ENCODE data around the gene ZSWIM9. TPM values are rescaled to one million over a fixed set of nuclear protein-coding genes. Genes with fewer than 3 reads are reported as not detected.

The ZSWIM9 gene
- total RNA-seq, 1 experiment from 2014 or later = 1.4 TPM

DNA sequence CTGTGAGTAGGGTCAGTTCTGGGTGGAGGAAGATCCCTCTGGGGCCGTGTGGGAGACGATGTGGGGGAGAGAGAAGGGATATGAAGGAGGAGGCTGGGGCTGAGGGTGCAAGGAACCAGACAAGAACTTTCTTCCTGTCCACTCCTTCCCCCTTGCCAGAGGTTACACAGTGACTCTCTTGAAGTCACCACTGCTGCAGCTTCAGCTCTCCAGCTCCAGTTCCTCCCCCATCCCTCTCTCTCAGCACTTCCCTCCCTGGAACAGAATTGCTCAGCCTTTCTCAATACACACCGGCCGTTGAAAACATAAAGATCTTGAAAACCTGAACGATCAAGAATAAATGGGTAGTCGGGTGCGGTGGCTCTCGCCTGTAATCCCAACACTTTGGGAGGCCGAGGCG lies 5.1 kb downstream of the ZSWIM9 start:
- no peak for DNase-seq (ENCODE audit: low read depth)

DNA sequence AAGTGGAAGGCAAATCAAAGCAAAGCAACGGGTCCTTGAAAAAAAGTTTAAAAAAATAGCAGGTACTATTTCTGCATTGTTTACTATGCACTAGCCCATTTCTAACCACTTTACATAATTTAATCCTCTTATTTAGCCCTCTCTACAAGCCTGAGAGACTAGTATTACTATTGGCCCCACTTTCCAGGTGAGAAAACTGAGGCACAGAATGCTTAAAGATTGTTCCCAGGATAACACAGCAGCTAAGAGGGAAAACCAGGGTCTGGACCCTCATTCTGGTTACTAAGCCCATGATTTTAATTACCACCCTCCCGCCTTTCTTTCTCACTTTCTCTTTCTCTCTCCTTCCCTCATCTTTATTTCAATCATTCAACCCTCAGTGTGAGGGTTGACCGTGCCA lies 5.7 kb downstream of the ZSWIM9 start:
- DNase-seq (ENCODE audit: low read depth) = no peak

DNA sequence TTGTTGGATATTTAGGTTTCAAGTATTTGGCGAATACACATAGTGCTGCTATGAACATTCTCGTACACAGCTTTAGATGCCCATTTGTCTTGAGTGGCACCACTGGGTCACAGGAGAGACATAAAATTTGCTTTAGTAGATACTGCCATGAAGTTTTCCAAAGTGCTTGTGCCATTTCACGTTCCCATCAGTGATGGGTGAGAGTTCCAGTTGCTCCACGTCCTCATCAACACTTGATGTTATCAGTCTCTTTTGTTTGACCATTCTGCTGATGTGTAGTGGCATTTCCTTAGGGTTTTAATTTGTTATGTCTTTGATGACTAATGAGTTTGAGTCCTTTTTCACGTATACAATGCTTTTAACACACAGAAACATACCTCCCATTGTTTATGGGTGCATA lies 11.0 kb downstream of the ZSWIM9 start:
- no peak for DNase-seq (ENCODE audit: low read depth)

DNA sequence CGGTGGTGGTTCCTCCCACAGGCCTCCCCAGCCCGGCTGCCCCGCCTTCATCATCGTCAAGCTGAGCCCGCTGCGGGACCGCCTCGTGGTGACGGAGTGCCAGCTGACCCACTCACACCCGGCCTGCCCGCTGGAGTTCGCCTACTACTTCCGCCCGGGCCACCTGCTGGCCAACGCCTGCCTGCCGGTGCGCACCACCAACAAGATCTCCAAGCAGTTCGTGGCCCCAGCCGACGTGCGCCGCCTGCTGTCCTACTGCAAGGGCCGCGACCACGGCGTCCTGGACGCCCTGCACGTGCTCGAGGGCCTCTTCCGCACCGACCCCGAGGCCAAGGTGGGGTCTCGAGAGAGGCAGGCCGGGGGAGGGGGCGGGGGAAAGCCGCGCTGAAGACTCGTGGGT lies 12.0 kb downstream of the ZSWIM9 start:
- DNase-seq (ENCODE audit: low read depth) = no peak

DNA sequence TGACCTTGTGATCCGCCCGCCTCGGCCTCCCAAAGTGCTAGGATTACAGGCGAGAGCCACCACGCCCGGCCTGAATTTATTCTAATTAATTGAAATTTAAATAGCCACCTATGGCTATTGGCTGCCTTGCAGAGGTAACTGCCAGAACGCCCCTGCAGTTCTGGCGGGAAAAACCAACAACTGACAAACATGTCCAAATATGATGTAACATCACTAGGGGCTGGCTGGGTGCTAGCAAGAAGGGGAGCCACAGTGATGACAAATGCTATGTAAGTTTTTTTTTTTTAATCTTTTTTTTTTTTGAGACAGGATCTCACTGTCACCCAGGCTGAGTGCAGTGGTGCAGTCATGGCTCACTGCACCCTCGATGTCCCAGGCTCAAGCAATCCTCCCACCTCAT lies 12.9 kb downstream of the ZSWIM9 start:
- DNase-seq (ENCODE audit: low read depth) = no peak

DNA sequence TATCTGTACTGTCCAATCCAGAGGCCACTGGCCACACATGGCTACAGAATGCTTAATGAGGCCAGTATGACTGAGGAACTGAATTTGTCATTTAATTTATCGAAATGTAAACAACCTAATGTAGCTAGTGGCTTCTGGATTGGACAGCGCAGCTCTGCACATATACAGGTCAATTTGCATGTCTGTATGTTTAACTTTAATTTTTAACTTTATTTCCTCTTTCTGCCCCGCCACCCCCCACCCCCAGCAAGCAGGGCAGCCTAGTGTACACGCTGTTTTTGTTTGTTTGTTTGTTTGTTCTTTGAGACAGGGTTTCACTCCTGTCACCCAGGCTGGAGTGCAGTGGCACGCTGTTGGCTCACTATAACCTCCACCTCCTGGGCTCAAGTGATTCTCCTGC lies 15.5 kb downstream of the ZSWIM9 start:
- DNase-seq (ENCODE audit: low read depth) = no peak

DNA sequence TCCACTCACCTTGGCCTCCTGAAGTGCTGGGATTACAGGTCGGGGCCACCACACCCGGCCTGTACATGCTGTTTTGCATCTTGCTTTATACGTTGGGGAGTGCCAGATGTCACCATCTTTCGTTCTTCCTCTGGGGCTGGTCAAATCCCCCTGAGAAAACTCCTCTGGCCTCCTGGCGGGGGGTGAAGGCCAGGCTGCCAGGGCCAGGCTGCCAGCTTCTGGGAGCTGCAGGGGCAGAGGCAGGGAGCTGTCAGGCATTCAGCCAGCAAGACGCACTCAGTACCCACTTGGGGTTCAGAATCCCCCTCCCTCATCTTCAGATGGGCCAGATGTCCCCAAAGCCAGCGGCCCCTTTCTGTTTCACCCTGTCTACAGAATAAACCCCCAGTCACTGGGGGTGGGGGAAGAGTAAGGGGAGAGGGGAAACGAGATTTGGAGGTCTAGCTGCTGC lies 16.1 kb downstream of the ZSWIM9 start:
- DNase-seq (ENCODE audit: low read depth) = no peak

DNA sequence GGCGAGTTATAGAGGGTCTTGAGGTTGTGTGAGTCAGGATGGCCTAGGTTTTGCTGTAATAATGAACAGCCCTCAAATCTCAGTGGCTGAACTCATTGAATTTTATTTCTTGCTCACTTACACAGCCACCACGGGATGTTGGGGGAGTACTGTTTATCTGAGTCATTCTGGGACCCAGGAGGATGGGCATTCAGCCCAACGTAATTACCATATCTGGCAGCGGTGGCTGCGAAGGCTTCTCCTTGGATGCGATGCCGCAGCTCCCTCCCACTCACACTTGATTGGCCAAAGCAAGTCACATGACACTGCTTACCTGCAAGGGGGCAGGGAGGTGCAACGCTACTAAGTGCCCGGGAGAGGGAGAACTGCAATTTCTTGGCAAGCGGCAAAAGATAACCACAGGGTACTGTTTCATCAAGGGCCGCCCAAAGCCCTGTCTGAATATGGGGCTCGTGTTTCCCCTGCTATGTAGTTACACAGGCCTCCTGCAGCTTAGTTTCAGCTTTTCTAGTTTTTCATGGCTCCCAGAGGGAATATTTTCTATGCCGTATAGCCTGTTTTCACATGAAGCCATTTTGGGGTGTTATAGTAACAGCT lies 19.9 kb downstream of the ZSWIM9 start:
- peak; percentile 18 for DNase-seq (ENCODE audit: low read depth)

DNA sequence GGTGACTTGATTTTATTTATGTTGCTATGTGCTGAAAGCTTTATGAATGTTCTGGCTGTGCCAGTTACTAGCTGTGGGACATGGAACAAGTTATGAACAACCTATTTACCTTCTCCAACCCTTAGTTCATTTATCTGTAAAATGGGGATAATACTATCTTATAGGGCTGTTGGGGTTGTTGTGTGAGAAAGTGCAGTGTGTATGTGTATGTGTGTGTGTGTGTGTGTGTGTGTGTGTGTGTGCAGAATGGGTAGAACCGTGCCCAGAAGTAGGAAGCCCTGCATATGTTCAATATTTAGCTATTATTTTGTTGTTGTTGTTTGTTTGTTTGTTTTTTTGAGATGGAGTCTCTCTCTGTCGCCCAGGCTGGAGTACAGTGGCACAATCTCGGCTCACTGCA lies 20.4 kb downstream of the ZSWIM9 start:
- DNase-seq (ENCODE audit: low read depth) = no peak

DNA sequence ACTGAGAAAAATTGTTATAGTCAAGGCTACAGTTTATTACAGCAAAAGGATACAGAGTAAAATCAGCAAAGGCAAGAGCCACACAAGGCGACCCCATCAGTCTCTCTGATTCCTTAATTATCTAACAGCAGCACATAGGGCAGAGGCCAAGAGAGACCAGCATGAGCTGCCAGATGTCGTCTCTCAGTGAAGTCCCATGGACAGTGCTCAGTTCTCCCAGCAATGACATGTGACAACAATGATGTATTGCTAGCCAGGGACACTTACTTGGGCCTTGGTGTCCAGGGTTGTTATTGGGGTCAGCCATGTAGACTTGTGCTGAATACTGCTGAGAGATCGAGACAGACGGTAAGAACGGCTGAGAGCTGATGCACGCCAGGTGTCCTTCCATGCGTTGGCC lies 22.3 kb downstream of the ZSWIM9 start:
- no peak for DNase-seq (ENCODE audit: low read depth)

DNA sequence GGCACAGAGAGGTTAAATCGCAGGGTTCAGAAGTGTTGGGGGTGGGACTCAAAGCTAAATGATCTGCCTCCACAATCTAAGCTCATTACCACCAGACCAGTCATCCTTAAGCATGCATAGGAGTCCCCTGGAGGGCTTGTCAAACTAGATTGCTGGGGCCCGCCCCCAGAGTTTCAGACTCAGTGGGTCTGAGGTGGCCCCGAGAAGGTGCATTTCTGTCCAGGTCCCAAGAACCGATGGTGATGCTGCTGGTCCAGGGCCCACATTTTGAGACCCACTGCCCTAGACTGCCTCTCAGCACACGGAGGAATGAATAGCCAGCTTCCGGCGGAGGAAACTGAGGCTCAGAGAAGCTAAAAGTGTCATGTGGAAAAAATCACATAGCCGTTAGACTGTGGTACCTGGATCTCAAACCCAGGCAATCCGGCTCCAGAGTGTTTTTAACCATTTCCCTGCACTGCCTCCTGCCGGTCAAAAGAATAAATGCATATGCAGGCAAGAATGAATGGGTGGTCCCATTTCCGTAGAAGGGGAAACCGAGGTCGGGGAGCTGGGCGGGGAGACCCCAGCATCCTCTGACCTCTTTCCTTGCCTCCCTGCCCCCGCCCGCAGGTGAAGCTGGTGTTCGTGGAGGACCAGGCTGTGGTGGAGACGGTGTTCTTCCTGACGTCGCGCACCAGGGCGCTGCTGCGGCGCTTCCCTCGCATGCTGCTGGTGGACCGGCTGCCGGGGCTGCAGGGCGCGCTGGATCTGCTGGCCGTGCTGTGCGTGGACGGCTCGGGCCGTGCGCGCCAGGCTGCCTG lies 23.8 kb downstream of the ZSWIM9 start:
- DNase-seq (ENCODE audit: low read depth) = no peak

DNA sequence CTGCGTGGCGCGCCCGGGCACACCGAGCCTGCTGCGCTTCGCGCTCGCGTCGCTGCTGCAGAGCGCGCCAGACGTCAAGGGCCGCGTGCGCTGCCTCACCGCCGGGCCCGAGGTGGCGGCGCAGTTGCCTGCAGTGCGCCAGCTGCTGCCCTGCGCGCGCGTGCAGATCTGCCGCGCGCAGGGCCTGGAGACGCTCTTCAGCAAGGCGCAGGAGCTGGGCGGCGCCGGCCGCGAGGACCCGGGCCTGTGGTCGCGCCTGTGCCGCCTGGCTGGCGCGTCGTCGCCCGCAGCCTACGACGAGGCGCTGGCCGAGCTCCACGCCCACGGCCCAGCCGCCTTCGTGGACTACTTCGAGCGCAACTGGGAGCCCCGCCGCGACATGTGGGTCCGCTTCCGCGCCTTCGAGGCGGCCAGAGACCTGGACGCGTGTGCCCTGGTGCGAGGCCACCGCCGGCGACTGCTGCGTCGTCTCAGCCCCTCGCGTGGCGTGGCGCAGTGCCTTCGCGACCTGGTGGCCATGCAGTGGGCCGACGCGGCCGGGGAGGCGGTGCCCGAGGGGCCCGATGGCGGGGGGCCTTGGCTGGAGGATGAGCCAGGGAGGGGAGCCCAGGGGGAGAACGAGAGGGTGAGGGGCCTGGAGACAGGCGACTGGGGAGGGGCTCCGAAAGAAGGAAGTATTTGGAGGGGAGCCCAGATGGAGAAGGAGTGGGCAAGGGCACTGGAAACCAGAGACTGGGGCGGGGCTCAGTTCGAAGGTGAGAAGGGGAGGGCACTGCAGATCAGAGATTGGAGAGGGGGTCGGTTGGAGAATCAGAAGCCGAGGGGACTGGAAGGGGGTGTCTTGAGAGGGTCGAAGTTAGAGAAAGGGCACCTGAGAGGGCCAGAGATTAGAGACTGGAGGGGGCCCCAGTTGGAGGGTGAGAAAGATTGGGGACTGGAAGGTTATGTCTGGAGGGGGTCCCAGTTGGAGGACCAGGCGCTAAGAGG lies 24.7 kb downstream of the ZSWIM9 start:
- no peak for DNase-seq (ENCODE audit: low read depth)

DNA sequence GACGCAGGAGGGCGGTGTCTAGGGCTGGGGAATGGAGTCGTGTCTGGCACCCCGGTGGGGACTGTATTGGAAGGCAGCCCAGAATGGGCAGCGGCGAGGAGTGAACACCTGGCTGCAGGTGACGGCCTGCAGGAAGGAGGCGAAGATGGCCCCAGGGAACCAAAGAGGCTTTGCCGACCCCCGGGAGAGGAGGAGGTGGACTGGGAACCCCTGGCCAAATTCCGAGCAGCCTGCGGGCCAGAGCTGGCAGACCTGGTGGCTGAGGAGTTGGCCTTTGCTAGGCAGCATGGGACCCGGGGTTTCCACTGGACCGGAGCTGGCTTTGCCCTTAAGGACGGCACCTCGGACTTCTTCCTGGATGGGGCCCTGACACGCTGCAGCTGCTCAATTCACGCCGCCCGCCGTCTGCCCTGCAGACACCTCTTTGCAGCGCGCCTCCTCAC lies 25.9 kb downstream of the ZSWIM9 start:
- no peak for DNase-seq (ENCODE audit: low read depth)

DNA sequence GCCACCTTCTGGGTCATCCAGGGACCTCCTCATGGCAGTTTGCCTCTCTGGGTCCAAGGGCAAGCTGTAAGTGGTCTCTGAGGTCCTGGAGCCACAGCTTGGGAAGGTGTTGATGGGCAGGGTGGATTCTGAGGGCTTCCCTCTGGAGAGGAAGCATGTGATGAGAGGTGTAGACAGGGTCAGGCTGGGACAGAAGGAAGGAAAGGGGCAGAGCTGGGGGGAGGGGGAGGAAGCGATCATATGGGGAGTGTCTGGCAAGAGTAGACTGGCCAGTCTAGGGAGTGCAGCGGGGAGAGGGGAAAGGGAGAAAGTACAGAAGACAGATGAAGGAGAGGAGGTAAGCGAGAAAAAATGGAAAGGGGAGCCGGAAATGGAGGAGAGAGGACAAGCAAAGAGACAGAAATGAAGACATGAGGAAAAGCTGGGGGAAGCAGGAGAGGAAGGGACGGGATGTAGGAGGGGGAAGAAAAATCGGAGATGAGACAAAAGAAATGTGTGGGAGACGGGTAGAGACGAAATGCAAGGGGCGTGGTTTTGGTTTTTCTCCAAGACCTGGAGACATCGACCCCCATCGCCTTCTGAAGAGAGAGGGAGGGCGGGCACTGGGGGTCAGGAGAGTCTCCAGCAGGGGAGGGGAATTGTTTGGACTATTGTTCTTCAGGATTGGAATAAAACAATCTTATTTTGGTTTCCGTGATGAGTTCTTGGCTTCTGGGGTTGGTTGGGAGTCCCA lies 26.6 kb downstream of the ZSWIM9 start:
- DNase-seq (ENCODE audit: low read depth) = no peak

DNA sequence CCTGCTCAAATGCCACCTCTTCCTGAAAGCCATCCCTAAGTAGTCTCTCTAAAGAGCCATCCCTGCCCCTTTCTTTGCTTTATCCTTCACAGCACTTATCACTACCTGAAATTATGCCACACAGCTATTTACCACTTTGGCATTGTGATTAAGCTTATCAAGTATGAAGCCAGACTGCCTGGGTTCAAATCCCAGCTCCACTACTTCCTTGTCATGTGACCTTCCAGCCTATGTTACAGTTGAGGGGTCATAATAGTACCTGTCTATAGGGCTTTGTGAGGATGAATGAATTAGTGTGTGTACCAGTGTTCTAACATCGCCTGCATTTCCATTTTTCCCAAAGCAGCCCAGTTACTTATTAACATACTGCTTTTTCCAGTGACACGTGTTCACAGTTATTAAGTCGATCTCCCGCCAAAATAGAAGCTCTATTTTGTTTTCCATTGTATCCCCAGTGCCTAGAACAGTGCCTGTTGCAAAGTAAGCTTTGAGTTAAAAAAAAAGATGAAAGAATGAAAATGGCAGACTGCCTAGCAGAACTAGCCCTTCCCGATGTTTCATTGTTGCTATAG lies 32.8 kb downstream of the ZSWIM9 start:
- DNase-seq (ENCODE audit: low read depth) = no peak

DNA sequence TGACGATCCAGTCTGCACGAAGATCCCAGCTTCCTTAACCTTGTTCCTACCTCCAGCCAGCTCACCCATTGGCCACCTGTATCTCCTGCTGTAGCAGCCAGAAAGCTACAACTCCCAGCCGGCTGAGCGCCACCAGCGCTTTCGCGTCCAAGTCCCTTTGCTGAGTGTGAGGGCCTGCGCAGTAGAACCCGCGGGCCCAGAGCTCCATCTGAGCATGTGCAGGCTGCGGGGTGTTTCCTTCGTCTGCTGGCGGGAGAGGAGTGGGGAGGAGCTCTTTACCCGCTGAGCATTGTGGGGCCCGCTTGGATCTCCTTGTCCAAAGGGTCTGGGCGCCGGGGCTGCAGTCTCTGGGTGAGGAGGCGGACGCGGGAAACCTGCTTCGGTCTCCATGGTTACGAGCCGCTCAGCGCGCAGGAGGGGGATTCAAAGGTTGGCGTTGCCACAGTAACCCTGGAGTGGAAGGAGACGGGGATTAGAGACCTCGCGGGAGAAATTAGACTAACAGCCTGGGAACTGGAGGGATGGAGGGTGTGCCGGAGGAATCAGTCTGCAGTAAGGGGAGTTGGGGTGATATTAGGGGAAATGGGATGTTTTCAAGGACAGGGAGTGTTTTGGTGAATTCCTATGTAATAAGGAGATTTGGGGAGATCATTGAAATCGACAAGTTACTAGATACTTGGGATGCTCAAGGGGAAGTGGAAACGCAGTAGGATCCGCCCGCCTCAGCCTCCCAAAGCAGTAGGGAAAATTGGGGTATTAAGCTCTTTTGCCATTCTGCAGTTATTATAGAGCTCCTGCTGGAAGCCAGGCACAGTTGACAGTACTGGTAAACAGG lies 33.5 kb downstream of the ZSWIM9 start:
- DNase-seq (ENCODE audit: low read depth) = peak; percentile 95

DNA sequence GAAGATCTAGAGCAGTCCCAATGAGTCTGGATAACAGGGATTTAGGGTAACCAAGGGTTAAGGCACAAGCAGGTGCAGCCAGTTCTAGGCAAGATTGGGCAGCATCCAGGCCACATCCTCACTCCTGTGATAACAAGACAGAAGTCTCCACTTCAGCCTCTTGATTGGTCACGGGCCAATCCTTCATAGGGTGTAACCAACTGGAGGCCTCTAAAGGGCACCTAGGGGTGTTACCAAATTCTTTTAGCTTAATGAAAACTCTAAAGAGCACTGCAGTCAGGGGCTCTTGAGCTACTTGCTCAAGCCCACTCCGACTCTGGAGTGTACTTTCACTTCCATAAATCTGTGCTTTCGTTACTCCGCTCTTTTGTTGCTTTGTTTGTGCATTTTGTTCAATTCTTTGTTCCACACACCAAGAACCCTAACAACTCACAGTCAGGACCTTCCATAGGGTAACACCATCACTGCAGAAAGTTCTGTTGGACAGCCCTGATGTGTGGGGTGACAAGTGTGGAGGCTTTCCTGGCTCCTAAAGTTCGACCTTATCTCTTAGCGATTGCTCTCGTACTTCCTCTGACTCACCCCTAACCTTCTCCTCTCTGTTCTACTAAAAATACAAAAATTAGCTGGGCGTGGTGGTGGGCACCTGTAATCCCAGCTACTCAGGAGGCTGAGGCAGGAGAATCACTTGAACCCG lies 36.1 kb downstream of the ZSWIM9 start:
- DNase-seq (ENCODE audit: low read depth) = no peak

DNA sequence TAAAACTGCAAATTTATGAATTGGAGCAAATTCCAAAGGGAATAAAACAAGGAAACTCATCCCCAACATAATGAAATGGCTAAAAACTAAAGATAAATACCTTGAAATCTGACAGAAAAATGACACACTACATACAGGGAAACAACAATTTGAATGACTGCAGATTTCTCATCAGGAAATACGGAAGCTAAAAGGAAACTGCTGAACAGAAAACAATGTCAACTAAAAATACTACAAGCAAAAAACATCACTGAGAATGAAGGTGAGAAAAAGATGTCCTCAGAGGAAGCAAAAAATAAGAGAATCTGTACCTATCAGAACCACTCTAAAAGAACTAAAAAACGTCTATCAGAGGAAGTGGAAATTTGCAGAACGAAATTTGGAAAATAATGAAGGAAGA lies 39.5 kb downstream of the ZSWIM9 start:
- no peak for DNase-seq (ENCODE audit: low read depth)

DNA sequence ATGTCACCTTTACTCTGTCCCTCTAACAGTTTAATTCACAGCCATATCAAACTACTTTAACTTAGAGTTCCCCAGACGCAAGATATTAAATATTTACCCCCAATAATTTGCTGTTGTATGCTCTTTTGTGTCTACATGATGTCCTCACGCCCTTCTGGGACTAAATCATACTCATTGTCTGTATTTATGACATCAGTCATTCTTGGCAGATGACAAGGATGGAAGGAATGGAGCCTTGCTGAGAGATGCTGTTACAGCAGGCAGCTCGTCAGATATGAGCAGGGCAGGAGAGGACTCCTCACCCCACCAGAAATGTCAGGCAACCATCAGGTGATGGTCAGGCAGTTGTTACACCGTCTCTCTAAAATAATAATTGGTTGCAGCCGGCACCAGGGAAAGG lies 43.5 kb downstream of the ZSWIM9 start:
- no peak for DNase-seq (ENCODE audit: low read depth)

DNA sequence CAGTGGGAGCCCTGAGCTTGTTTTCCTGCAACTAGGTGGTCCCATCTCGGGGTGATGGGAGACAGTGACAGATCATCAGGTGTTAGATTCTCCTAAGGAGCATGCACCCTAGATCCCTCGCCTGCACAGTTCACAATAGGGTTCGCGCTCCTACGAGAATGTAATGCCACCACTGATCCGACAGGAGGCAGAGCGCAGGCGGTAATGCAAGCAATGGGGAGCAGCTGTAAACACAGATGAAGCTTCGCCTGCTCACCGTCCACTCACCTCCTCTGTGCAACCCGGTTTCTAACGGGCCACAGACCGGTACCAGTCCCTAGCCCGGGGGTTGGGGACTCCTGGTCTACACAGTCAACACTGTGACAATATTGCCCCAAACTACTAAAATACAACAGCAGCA lies 46.5 kb downstream of the ZSWIM9 start:
- DNase-seq (ENCODE audit: low read depth) = no peak

Measured in RPMI7951 (cell line).